ENCODE data around the gene TCN2.
"Not testable (repeated sequence)": the region's sequence is repeated elsewhere in the genome, so short reads cannot be mapped to it uniquely, and the experiment has no call there.

The TCN2 gene

DNA sequence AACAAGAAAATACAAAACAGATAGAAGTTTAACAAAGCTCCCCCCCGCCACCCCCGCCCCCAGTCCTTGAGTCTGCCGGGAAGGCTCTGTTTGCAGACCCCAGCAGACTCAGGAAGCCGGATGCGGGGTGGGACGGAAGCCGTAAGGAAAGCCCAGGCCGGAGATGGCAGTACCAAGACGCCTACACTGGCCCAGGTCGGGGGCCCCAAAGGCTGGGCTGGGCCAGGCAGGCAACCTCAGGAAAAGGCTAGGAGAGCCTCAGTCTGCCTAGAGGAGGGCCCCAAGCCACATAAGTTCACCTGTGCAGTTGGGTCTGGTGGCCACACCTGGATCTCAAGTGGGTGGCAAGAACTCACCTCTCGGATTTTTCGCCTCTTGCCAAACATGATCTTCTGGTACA is 28.5 kb upstream of the TCN2 start:
- DNase-seq, result no peak

DNA sequence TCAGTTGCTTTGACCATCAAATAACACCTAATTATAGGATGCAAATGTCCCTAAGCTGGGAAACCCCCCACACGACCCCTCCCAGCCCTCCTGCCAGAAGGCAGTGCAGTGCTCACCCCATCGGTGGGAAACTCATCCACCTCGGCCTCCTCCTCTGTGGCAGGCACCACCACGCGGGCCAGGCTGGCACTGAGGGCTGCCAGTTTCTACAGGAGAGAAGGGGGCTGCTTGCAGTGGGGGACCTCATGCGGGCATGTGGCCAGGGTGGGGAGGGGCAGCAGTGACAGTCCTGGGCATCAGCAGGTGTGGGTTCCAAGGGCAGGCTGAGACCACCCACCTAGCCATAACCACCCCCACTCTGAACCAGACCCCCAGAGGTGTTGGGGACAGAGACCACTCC is 26.1 kb upstream of the TCN2 start:
- no peak for DNase-seq

DNA sequence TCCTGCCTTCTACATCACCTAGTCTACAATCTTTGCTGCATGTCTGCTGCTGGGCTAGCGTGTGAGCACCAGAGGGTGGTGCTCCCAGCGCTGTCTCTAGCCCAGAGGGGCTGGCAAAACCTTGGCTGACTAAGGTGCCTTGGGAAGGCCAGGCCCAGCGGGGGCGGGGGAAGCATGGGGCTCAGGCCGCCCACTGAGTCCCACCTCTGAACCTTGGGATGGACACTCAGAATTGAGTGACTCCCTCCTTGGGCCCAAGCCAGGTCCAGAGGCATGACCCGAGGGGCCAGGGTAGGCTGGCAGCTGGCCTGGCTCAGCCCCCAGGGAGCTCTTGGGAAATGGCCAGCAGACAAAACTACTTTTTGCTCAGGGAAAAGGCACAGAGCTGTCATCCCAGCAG is 24.9 kb upstream of the TCN2 start:
- DNase-seq, result no peak

DNA sequence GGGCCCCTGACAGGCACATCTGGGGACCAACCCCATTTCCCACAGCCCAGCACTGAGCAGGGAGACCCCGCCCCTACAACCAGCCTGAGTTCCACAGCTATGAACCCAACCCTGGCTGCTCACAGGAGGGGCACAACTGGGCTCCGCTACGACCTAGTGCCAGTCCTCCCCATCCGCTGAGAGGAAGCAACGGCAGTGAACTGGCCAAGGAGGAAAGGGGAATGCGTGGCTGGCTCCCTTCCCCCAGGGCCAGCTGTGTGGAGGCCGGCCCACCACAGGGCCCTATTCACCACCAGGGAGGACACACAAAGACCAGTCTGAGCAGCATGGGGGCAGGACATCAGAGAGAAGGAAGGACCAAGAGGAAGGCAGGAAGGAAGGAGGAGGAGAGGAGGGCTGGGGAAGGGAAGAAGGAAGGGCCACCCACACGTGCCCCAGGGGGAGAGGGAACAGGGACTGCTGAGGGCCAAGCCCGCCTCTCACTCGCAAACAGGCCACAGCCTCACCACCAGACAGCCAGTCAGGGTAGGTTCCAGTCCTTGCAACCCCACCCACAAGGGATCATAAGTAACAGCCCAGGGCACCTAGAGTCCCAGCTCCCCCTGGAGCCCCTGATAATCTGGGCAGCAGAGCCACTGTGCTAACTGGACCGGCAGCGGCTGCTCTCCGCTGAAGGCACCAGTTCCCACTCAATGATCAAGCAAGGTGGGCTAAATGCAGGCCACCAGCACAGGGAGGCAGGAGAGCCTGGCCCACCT is 24.0 kb upstream of the TCN2 start:
- DNase-seq, result no peak

DNA sequence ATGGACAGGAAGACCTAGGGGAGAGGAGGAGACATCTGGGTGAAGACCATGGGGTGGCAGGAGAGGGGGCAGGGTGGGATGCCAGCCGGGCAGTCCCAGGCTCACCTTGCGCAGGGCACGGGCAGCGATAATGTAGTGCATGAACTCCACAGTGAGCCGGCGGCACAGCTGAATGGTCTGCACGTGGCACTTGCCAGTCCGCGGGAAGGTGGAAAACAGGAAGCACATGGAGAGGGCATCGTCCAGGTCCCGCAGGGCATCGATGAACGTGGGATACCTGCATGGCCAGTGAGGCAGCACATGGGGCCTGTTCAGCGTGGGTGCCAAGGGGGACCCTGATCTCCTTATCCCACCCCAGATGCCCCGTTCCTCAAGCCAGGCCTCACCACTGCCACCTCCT is 22.5 kb upstream of the TCN2 start:
- DNase-seq, result no peak

DNA sequence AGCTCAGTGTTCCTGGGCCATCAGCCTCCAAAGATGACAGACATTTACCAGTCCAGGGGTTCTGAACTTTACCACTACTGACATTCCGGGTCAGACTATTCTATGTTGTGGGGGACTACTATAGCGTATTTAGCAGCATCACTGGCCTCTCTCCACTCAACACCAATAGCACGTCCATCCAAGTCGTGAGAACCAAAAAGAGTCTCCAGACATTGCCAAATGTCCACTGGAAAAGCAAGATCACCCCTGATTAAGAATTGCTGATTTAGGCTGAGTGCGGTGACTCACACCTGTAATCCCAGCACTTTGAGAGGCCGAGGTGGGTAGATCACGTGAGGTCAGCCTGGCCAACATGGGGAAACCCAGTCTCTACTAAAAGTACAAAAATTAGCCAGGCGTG is 20.6 kb upstream of the TCN2 start:
- no peak for DNase-seq

DNA sequence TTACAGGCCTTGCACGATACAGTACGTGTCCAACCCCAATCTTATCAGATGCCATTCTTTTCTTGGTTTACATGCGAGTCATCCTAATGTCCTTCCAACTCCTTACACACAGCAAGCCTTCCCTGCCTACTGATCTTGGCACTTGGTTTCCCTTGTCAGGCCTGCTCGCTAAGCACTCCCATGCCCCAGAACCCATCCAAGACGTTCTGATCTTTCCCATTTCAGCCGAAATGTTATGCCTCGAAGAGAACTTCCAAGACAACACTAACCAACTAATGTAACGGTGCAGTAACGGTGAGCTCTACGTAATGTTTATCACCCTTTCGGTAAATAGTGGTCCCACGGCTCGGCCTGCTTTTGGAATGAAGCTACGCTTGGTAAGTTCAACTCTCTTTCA is 15.8 kb upstream of the TCN2 start:
- DNase-seq, result no peak

DNA sequence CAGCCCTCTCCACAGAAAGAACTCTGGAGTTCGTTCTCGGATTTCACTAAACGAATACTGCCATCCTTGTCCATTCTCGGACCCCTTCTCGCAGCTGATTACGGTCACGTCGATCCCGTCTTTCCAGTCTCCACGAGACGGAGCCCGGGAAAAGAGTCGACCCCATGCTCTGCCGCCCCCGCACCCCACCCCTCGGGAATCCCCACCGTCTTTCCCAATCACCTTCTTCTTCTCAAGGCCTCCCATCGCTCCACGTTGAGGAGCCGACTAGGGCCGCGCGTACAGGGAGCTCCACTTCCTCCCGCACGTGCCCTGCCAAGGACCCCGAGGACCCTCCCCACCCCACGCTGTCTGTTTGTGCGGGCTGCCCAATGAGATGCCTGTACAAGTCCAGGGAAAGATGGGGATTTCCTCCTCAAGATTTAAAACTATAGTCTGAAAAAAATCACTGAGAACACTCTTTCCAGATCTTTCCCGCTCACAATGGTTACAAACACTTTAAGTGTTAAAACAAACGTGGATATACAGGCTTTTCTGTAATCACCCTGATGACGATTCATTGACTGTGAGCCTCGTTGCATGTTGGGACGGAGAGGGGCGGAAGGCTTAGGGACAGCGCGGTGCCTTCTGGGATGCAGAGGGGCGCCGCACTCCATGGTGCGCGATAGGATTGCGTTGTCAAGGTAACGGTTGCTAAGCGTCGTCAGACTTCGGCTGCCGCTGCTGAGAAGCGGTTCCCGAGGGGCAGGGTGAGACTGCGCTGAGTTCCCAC is 15.2 kb upstream of the TCN2 start, which contains the start of gene PES1:
PES1 (minus strand) TSS at position 323 of the 772 bp plus-strand sequence; CDS start at position 246, 77 bp downstream.
- peak; percentile 99 for DNase-seq

DNA sequence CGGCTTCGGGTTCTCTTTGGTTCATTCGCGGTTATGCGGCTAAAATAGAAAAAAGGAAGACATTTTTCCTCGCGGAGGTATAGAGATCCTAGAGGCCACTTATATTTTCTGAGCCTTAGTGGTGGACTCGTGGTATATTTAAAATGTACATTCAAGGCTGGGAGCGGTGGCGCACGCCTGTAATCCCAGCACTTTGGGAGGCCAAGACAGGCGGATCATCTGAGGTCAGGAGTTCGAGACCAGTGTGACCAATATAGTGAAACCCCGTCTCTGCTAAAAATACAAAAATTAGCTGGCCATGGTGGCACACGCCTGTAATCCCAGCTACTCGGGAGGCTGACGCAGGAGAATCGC is 14.6 kb upstream of the TCN2 start:
- not testable (repeated sequence) for DNase-seq

DNA sequence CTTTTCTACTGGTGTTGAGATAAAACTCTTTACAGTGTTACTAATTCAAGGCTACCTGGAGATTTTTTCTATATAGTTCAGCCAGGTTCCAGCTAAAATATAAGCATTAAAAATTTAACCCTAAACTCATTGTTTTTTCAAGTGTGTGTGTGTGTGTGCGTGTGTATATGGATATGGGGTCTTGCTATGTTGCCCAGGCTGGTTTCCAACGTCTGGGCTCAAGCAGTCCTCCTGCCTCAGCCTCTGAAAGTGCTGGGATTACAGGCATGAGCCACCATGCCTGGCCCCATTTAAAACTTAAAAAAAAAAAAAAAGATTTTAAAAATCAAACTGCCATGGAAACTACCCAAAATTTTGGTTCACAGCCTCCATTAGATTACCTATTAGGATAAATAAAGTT is 10.8 kb upstream of the TCN2 start:
- DNase-seq, result no peak

DNA sequence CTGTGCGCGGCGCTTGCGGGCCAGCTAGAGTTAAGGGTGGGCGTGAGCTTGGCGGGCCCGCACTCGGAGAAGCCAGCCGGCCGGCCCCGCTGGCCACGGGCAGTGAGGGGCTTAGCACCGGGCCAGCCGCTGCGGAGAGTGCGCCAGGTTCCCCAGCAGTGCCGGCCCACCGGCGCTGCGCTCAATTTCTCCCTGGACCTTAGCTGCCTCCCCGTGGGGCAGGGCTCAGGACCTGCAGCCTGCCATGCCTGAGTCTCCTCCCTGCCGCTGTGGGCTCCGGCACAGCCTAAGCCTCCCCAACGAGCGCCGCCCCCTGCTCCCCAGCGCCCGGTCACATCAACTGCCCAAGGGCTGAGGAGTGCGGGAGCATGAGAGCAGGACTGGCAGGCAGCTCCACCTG is 10.1 kb upstream of the TCN2 start:
- DNase-seq, result no peak

DNA sequence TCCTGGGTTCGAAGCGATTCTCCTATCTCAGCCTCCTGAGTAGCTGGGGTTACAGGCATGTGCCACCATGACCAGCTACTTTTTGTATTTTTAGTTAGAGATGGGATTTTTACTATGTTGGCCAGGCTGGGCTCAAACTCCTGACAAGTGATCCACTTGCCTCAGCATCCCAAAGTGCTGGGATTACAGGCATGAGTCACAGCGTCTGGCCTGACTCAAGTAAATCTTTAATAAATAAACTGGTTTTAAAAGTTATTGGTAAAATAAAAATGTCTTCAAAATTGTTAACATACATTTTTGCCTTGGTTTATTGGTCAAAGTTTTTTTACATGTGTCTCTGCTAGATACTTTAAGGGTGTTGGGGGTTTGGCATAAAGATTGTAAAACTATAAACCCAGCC is 8.0 kb upstream of the TCN2 start:
- no peak for DNase-seq

DNA sequence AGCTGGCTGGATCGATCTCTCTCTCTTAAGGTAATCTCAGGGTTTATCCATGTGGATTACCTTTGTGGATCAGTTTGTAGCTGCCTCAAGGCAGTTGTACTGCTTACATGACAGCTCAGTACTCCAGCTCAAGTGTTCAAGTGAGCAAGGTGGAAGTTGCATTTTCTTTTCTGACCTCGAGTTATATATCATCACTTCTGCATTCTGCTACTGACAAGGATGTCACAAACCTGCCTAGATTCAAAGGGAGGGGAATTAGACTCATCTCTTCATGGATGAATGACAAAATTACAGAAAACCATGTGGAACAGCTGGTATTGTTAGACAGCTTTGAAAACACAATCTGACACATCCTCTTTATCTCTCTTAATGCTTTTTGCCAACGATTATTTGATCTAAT is 6.1 kb upstream of the TCN2 start:
- peak; percentile 31 for DNase-seq

DNA sequence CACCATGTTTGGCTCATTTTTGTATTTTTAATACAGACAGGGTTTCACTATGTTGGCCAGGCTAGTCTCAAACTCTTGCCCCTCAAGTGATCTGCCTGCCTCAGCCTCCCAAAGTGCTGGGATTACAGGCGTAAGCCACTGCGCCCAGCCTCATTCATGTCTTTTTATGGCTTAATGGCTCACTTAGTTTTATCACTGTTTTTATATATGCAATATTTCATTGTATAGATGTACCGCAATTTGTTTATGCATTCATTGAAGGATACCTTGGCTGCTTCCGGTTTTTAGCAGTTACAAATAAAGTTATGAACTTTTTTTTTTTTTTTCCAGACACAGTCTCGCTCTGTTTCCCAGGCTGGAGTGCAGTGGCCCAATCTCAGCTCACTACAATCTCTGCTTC is 5.5 kb upstream of the TCN2 start:
- DNase-seq, result no peak

DNA sequence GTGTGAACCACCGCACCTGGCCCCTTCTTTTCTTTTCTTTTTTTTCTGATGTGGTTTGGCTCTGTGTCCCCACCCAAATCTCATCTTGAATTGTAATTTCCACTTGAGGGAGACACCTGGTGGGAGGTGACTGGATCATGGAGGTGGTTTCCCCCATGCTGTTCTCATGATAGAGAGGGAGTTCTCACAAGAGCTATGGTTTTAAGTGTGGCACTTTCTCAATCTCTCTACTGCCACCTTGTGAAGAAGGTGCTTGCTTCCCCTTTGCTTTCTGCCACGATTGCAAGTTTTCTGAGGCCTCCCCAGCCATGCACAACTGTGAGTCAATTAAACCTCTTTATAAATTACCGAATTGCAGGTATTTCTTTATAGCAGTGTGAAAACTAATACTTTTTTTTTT is 4.9 kb upstream of the TCN2 start:
- DNase-seq, result no peak

DNA sequence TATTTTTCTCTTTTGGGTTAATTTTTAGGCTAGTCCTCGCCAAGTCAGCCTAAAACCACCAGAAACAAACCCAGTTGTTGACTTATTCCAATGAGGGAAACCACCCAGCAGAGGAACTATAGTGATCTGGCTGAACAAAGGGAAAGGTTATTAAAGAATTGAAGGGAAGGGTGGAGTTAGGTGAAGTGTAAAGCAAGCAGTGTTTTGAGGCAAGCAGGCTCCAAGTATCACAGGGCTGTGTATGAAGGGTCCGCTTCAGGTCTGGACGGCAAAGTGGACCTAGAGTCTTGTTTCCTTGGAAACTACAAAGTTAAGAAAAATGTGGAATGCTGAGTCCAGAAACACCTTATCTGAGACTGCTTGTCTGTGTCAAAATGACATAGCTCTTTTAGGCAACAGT is 3.2 kb upstream of the TCN2 start:
- no peak for DNase-seq

DNA sequence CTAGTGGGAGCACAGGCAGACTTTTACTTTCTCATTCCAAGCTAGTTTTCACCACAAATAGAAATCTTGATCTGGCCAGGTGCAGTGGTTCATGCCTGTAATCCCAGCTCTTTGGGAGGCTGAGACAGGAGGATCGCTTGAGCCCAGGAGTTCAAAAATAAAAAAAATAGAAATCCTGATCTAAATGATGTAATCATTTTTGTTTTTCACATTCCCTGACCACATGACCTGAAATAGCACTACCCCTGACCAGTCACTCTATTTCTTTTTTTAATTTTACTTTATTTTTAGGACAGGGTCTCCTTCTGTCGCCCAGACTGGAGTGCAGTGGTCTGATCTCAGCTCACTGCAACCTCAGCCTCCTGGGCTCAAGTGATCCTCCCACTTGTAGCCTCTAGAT is 2.3 kb upstream of the TCN2 start:
- no peak for DNase-seq

DNA sequence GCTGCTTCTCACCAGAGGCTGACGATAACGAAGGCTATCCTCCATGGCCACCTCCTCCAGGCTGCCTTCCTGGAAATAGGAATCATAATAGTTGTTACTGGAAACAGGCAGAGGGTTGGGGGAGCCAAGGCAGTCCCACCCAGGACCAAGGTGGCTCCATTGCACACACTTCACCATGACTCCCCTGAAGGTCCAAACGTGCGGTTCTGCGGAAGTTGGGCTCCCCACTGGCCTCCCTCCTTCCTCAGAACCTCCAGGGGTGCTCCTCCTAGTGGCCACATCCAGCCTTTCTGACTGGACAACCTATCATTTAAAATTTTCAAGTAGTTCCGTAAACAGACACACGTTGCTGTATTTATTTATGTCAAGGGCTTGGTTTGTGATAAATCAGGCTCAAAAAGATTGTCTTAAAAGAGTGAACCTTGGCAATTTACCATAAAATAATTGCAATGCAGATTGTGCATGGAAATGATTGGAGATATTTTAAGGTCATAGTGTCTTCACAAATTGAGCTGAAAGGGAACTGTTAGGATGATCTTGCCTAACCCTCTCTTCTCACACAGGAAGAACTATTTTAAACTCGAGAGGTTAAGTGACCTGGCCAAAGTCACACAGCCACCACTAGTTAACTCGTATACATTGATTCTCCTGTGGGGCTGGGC is 1.4 kb upstream of the TCN2 start:
- peak; percentile 73 for DNase-seq

DNA sequence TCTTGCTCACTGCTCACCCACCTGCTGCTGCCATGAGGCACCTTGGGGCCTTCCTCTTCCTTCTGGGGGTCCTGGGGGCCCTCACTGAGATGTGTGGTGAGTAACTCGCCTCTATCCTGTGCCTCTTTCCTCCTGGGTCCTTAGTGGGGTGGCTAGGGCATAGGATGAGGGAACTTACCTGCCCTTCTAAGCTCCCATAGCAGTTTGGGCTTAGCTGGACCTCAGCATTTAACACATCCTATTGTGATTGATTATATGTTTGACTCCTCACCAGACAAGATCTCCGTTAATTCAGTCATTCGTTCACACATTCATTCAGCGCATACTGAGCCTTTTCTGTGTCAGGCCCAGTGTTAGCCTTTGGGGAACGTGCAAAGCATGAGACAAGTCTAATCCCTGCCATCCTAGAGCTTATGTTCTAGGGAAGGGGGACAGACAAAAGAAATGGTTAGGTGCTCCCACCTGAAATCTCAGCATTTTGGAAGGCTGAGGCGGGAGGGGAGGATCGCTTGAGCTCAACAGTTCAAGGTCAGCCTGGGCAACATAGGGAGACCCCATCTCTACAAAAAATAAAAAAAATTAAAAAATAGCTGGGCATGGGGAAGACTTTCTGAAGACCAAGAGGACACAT is 441 bp downstream of the TCN2 start:
- no peak for DNase-seq

DNA sequence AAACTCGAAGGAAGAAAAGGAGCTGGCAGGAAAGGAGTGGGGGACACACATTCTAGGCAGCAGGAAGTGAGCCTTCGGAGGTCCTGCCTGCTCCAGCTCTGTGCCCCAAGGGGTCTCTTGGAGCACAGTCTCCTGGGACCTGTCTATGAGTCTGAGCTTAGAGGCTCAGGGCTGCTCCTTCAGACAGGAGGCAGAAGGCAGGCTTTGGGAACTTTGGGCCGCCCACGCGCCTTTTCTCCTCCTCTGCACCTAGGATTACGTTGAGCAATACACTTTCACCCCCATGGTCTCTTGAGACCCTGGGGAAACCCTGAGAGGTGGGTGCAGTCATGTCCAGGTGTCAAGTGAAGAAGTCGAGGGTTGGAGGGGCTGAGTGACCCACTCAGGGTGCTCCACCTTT is 965 bp downstream of the TCN2 start:
- no peak for DNase-seq

DNA sequence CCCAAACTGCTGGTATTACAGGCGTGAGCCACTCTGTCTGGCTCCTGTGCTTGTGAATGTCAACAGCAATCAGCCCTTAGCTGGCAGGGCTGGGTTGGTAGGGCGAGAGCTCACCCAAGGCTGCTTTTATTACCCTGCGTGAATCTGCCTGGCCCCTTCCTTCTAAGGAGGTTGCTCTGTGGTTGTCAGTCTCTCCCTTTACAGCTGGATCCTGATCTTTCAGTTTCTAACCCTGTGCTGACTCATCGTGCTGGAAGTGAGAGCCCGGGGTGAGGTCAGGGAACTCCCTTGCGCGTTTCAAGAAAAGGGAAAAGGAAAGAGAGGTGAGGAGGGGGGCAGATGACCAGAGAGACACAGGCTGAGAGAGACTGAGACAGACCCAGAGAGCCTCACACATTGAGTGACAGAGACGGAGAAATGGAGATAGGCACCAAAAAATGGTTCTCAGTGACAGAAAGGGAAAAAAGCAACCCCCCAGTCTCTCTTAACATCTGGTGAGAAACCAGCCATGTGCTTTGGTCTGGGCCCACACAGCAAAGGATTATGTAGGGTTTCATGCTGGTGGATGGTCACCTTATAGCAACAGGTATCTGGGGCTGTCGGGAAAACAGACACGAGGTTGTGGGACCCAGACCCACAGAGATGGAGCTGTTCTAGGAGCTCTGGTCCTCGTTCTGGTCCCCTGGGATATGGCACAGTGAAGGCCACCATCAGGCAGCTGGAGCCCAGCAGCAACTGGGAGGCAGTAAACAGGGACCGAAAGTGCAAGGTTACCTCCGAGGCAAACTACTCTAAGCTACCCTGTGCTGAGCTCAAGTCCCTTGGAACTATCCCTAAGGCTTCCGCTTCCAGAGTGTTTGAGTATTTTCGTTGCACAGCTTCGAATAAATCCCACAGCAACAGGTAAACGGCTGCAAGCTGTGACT is 2.5 kb downstream of the TCN2 start:
- DNase-seq, result peak; percentile 97

DNA sequence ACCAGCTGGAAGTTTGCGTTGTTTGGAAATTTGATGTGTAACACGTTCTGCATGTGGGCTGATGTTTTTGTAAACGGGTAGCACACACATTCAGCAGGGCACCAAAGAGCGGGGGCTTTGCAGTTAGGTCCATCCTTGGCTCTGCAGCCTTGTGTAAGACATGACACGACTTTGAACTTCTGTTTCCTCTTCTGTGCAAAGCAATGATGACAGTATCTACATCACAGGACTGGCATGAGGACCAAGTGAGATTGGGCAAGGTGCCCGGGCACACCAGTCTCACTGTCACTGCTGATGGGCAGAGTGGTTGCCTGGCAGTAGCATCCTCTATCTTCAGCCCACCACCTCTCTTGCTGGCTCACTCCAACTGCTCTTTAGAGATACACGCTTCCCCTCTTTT is 3.3 kb downstream of the TCN2 start:
- DNase-seq, result peak; percentile 93

DNA sequence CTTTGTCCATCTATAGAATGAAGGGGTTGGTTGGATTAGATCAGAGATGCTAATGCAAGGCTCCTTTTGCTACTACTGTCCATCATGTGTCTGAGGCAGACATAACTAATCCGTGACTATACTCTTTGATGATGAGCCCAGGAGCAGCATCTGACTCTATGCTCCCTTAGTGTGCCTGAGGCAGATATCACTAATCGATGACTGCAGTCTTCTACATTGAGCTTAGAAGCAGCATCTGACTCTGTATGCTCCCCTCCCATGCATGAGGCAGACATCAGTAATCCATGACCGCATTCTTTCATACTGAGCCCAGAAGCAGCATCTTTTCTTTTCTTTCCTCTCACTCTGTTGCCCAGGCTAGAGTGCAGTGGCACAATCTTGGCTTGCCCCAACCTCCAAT is 4.2 kb downstream of the TCN2 start:
- DNase-seq, result no peak
